Sigmoid colon (tissue), 3 donors: ENCODE data around the gene ZDHHC22.

Experiments
- CTCF ChIP-seq, 4 experiments: fragments of 450-650 bp in 3 of 4; fragments of 200-600 bp in 1 of 4; IDR thresholded peaks; one replicate each; pipeline ENCODE4 v1.5.1; 2016 to 2019; ENCODE audit warnings: antibody characterized with exemption in 4 of 4, mild to moderate bottlenecking in 3 of 4, moderate library complexity in 2 of 4
- POLR2A ChIP-seq, 2 donors: fragments of 450-650 bp; IDR thresholded peaks; one replicate each; pipeline ENCODE4 v1.6.1; 2016; ENCODE audit warnings: antibody characterized with exemption in 2 of 2, mild to moderate bottlenecking in 2 of 2, moderate library complexity in 2 of 2

- no peak for TF ChIP-seq POLR2A (IDR thresholded peaks at IDR 0.05)
- TF ChIP-seq CTCF (IDR thresholded peaks at IDR 0.05), result no peak
Observed at GRCh38 chr14:77097006-77097699, 44.4 kb downstream of the ZDHHC22 start.
